Fibroblast of skin of left biceps (primary cell): ENCODE results near the gene CCDC150.
"Not testable (repeated sequence)": the region's sequence is repeated elsewhere in the genome, so short reads cannot be mapped to it uniquely, and the experiment has no call there.

Experiments
- DNase-seq, 2 experiments: peaks; one replicate each; pipeline ENCODE4 v3.0.0-alpha.2; 2013; ENCODE audit warnings: low read depth in 2 of 2

Gene CCDC150

GRCh38 chr2:196635156-196635555 is 4.4 kb upstream of the CCDC150 start:
- DNase-seq, result no peak

GRCh38 chr2:196638765-196639164 is 750 bp upstream of the CCDC150 start:
- DNase-seq, result no peak

DNA sequence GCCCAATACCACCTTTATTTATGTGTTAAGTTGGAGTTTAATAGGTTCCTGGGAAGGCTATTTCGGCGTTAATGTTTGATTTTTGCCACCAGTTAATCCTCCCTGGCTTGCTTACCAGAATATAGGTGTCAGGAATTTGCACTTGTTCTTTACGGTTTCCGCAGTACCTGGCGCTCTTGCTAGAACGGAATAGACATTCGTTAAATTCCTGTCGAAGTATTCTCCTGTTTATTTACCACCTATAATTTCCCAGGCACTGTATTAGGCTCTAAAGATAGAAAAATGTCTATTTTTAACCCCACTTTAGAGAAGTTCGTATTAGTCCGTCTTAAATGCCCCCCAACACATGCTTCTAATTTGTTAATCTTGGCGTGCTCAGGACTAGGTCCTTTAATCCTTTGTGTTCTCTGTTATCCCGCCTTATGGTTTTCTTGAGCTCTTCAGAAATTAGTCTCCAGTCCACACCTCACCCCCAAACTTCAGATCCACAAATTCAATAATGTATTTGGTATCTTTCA is 575 bp downstream of the CCDC150 start:
- DNase-seq, result no peak

GRCh38 chr2:196649202-196649601 is 9.7 kb downstream of the CCDC150 start:
- DNase-seq, result no peak

DNA sequence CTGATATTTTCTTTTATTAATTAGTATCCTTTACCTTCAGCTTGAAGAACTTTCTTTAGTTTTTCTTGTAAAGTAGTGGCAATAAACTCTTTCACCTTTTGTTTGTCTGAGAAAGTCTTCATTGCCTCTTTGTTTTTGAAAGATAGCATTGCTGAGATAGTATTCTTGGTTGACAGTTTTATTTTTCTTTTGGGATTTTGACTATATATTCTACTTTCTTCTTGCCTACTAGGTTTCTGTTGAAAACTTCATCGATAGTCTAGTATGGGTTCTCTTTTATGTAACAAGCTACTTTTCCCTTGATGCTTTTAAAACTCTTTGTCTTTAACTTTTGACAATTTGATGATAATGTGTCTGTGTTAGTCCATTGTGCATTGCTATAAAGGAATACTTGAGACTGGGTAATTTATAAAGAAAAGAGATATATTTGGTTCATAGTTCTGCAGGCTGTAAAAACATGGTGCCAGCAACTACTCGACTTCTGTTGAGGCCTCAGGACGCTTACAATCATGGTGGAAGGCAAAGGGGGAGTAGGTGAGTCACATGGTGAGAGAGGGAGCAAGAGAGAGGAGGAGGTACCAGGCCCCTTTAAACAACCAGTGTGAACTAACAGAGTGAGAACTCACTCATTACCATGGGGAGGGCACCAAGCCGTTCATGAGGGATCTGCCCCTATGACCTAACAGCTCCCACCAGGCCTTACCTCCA is 12.0 kb downstream of the CCDC150 start:
- no peak for DNase-seq

GRCh38 chr2:196652869-196653268 is 13.4 kb downstream of the CCDC150 start:
- DNase-seq, result no peak

DNA sequence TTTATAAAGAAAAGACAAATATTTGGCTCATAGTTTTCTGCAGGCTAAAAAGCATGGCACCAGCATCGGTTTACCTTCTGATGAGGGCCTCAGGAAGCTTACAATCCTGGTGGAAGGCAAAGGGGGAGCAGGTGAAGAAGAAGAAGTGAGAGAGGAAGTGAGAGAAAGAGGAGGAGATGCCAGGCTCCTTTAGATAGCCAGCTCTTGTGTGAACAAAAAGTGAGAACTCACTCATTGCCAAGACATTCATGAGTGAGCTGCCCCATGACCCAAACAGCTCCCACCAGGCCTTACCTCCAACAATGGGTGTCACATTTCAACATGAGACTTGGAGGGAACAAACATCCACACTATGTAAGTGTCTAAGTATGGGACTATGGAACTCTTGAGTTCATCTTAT is 14.3 kb downstream of the CCDC150 start:
- no peak for DNase-seq

DNA sequence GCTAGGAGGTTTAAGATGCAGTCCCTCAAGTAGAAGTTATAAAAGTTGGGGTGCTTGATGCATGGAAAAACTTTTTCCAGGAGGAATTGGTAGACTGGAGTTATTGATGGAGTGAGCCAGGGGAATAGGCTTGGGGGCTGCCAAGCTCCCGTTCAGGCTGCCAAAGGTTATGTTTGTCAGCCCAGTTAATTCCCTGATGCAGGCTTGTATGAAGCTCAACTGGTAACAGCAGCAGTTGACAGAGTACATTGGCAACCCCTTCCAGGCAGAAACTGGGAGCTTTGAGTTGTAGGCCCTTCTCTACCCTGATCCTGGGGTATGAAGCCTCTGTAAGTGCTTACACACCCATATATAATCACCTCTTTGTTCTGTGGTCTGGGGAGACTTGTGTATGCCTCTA is 16.2 kb downstream of the CCDC150 start:
- DNase-seq, result no peak

GRCh38 chr2:196657333-196657732 is 17.8 kb downstream of the CCDC150 start:
- no peak for DNase-seq

GRCh38 chr2:196659844-196660243 is 20.3 kb downstream of the CCDC150 start:
- DNase-seq, result no peak

DNA sequence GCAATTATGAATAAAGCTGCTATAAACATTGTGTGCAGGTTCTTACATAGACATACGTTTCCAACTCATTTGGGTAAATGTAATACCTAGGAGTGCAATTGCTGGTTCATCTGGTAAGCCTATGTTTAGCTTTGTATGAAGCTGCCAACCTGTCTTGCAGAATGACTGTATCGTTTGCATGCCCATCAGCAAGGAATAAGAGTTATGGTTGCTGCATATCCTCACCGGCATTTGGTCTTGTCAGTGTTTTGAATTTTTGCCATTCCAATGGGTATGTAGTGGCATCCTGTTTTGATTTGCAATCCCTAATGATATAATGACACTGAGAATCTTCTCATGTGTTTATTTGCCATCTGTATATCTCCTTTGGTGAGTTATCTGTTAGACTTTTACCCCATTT is 20.7 kb downstream of the CCDC150 start:
- peak; percentile 8 to 20 for DNase-seq

DNA sequence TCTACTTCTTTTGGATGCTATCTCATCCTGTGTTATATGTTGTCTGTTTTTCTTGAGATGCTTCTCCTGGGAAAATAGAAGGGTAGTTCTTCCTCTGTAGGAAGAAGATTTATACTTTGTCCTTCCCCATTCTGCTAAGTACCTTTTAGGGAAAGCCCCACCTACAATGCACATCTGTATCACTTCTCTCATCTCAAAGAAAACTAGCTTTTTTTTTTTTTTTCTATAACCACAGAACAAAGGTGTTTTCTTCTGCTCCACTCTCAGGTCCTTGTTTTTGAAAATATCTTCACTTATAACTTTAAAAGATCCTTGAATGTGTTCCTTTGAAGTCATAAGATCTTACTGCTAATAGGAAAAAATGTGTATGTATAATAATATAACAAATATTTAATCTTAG is 30.8 kb downstream of the CCDC150 start:
- no peak for DNase-seq

DNA sequence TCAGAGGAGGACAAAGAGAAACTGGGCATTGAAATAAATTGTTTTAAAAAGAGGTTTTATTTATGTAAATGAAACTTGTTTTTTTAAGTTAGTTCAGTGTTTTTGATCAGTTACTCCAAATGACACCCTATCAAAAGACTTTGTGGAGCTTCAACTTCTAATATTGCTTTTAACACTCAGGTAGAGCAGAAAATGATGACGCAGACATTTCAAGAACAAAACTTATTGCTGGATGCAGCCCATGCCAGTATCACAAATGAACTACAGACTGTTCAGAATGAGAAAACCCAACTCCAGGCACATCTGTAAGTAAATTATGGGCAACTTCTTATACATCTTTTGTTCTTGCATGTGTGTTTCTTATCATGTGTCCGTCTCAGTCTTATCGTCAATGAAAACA is 36.4 kb downstream of the CCDC150 start:
- DNase-seq, result no peak

- DNase-seq, result no peak
Observed at GRCh38 chr2:196677404-196677803, 37.9 kb downstream of the CCDC150 start.

- no peak for DNase-seq
Observed at GRCh38 chr2:196679368-196679767, 39.9 kb downstream of the CCDC150 start.

GRCh38 chr2:196681510-196681909 is 42.0 kb downstream of the CCDC150 start:
- DNase-seq, result no peak

DNA sequence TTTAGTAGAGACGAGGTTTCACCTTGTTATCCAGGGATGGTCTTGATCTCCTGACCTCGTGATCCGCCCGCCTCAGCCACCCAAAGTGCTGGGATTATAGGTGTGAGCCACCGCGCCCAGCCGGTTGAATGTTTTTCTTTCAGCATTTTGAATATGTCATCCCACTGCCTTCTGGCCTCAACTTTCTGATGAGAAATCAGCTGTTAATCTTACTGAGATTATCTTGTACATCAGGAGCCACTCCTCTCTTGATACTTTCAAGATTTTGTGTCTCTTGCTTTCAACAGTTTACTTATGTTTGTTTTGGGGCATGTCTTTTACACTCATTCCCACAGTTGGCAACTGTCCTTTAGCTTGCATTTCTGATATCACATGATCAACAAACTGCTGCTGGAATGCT is 46.3 kb downstream of the CCDC150 start:
- no peak for DNase-seq

DNA sequence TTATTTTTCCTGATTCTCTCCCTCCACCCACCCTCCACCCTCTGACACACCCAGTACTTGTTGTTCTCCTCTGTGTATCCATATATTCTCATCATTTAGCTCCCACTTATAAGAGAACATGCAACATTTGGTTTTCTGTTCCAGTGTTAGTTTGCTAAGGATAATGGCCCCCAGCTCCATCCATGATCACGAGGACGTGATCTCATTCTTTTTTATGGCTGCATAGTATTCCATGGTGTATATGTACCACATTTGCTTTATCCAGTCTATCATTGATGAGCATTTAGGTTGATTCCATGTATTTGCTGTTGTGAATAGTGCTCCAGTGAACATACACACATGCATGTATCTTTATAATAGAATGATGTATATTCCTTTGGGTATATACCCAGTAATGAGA is 47.2 kb downstream of the CCDC150 start:
- not testable (repeated sequence) for DNase-seq

- DNase-seq, result peak; percentile 17 to 20
Observed at GRCh38 chr2:196696423-196697079, 57.0 kb downstream of the CCDC150 start.

- no peak for DNase-seq
Observed at GRCh38 chr2:196697825-196698224, 58.3 kb downstream of the CCDC150 start.

DNA sequence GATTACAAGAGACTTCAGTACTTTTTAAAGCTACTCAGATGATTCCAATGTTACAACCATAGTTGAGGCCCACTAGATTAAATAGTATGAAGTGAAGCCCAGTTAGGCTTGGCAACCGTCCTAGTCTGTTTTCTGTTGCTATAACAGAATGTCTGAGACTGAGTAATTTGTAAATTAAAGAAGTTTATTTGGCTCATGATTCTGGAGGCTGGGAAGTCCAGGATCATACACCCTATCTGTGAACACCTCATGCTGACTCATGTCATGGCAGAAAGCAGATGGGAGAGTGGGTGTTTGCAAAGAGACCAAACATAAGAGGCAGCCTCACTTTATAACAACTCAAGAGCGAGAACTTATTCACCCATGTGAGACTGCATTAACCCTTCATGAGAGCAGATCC is 63.1 kb downstream of the CCDC150 start:
- no peak for DNase-seq

DNA sequence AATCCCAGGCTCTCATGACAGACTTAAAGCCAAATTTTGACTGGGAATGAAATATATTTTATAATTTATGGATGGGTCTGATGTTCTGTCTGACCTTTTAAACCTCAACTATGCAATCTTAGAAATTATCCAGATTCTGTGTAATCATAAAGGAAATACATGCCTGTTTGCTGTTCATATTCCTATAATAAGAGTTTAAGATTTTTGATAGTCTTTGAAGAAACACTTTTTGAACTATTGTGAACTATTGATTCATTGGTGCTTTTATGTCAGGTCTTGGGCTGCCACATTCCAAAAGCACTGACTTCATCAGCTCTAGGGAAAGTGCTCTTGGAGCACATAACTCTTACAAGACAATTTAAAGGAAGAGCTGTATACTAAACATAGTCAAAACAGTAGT is 64.2 kb downstream of the CCDC150 start:
- peak; percentile 18 to 30 for DNase-seq

GRCh38 chr2:196710056-196710455 is 70.5 kb downstream of the CCDC150 start:
- not testable (repeated sequence) for DNase-seq
